BE2C (cell line): Measurements from ENCODE around the gene IL1B. TPM values are rescaled to one million over a fixed set of nuclear protein-coding genes. Genes with fewer than 3 reads are reported as not detected.
A peak's percentile ranks its signal among the peaks of the same experiment; 100 is the strongest.

ENCODE experiments used
- DNase-seq: peaks from one replicate; pipeline ENCODE4 v3.0.0-alpha.2; 2020
- H3K27me3 ChIP-seq: fragments of 250-450 bp; sonication (Bioruptor Pico); 2 replicates; pipeline ENCODE4 v1.5.1; 2020; ENCODE audit warnings: mild to moderate bottlenecking
- H3K36me3 ChIP-seq: fragments of 250-450 bp; sonication (Bioruptor Pico); 2 replicates; pipeline ENCODE4 v1.5.1; 2020; ENCODE audit warnings: mild to moderate bottlenecking
- H3K4me1 ChIP-seq: fragments of 250-450 bp; sonication (Bioruptor Pico); 2 replicates; pipeline ENCODE4 v1.5.1; 2020
- H3K4me3 ChIP-seq: 2 replicates; pipeline ENCODE4 v1.5.1; 2011; ENCODE audit warnings: low read depth, low read length
- H3K9me3 ChIP-seq: fragments of 250-450 bp; sonication (Bioruptor Pico); 2 replicates; pipeline ENCODE4 v1.5.1; 2020
- polyA plus RNA-seq: library from polyadenylated mRNA; unstranded; fragments of >200 nt; gene quantifications from one replicate; pipeline ENCODE4 v1.2.1, GENCODE V29; 2012; ENCODE audit warnings: low read depth, missing spikeins; ENCODE audit not compliant: insufficient read length, insufficient read depth
- TF ChIP-seq, protein P1 (sequence below): IDR thresholded peaks from 2 replicates; pipeline ENCODE4 v1.5.1; 2012; ENCODE audit warnings: mild to moderate bottlenecking, low read depth, low read length

IL1B gene
- polyA plus RNA-seq, result not detected

DNA sequence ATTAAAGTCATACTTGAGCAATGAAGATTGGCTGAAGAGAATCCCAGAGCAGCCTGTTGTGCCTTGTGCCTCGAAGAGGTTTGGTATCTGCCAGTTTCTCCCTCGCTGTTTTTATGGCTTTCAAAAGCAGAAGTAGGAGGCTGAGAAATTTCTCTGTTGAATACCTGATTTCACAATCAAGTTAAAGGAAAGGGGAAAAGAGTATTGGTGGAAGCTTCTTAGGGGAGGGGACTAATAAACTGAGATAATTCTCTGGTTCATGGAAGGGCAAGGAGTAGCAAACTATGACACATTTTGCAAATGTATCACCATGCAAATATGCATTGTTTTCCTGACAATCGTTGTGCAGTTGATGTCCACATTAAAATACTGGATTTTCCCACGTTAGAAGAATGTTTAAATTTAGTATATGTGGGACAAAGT, at the start of gene IL1B:
IL1B (minus strand) TSS at position 85 of the 423 bp plus-strand sequence. CDS start 550 bp downstream, outside the sequence.
- Histone ChIP-seq H3K36me3 (no peaks in the 10 kb centered on the region), H3K4me1 (no peaks in the 10 kb centered on the region), H3K4me3 (no peak within 1 kb of the TSS), H3K9me3 (no peaks in the 10 kb centered on the region), H3K27me3 (no peaks in the 10 kb centered on the region)
- no peak for DNase-seq
- TF ChIP-seq, protein P1, sequence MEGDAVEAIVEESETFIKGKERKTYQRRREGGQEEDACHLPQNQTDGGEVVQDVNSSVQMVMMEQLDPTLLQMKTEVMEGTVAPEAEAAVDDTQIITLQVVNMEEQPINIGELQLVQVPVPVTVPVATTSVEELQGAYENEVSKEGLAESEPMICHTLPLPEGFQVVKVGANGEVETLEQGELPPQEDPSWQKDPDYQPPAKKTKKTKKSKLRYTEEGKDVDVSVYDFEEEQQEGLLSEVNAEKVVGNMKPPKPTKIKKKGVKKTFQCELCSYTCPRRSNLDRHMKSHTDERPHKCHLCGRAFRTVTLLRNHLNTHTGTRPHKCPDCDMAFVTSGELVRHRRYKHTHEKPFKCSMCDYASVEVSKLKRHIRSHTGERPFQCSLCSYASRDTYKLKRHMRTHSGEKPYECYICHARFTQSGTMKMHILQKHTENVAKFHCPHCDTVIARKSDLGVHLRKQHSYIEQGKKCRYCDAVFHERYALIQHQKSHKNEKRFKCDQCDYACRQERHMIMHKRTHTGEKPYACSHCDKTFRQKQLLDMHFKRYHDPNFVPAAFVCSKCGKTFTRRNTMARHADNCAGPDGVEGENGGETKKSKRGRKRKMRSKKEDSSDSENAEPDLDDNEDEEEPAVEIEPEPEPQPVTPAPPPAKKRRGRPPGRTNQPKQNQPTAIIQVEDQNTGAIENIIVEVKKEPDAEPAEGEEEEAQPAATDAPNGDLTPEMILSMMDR, result no peak

- Histone ChIP-seq H3K9me3 (no peaks in the 10 kb centered on the region), H3K4me3 (no peak overlapping the region), H3K27me3 (no peaks in the 10 kb centered on the region), H3K4me1 (no peaks in the 10 kb centered on the region), H3K36me3 (no peaks in the 10 kb centered on the region)
- TF ChIP-seq, protein P1, result no peak
- DNase-seq, result no peak
These were observed 49.7 kb upstream of the IL1B start for GRCh38 chr2:112886291-112886690.

DNA sequence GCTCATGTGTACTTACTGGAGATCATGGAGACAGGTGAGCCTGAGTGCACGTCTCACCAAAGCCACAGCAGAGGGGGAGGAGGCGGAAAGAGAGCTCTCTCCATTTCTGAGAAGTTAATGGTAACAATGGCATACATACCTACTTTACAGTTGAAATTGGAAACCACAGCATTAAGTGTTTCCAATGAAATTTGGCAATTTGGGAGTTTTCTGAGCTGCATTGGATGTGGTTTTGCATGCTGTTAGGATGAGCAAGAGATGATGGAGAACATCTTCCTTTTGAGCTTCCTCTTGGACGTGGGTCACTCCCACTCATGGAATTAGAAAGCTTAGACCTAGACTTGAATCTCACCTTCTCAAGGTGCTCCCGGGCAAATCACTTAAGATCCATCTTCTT, 48.9 kb upstream of the IL1B start:
- no peaks in the 10 kb centered on the region for H3K9me3 ChIP-seq
- no peak for DNase-seq
- H3K4me3 ChIP-seq, result no peak overlapping the region
- H3K4me1 ChIP-seq, result no peaks in the 10 kb centered on the region
- TF ChIP-seq, protein P1, result no peak
- H3K27me3 ChIP-seq, result no peaks in the 10 kb centered on the region
- no peaks in the 10 kb centered on the region for H3K36me3 ChIP-seq

DNA sequence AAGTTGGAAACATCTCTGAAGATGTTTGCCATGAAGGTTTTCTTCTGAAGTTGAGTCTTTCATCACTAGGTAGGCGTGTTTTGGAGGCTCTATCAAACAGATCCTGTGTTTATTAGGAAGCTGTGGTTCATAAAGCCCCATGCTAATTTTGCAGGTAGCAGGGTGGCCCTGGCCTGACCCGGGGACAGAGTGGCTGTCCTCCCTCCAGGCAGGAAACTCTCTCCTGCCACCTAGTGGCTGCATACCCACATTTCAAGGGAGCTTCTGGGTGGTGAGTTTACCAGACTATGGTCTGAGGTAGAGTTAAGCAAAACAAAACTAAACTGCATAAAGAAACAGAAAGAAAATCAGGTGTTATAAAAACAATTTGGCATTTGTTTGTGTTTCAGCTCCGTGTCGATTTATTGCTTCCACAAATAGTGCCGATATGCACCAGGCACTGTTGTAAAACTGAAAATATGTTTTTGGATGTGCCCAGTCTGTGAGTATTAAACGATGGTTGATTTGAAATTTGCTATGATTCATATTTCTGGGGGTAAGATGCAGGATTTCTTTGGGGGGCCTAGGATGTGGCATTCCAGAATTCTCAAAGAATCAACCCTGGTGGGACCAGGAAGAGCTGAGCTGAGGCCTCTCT, 48.4 kb upstream of the IL1B start:
- DNase-seq, result peak; percentile 39
- no peaks in the 10 kb centered on the region for H3K27me3 ChIP-seq
- no peak overlapping the region for H3K4me3 ChIP-seq
- TF ChIP-seq, protein P1, result peak; percentile 76
- H3K4me1 ChIP-seq, result no peaks in the 10 kb centered on the region
- H3K36me3 ChIP-seq, result no peaks in the 10 kb centered on the region
- no peaks in the 10 kb centered on the region for H3K9me3 ChIP-seq

DNA sequence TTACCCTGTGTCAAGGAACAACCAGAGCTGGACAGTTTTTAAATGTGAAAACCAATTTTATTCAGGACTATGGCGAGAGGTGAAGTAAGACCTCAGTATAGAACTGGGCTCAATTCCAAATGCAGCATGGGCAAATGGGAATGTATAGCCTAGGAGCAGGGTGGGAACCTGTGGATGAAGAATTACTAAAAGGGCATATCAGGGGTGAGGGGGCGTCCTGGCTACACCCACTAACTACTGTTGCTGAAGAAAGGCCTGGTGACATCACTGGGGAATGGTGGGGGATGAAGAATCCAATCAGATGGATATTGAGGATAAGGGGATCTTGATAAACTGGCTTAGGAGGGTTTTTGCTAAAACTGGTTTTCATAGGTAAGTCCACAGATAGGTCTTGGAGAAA, 47.1 kb upstream of the IL1B start:
- TF ChIP-seq, protein P1, result no peak
- H3K4me3 ChIP-seq, result no peak overlapping the region
- DNase-seq, result no peak
- no peaks in the 10 kb centered on the region for H3K36me3 ChIP-seq
- no peaks in the 10 kb centered on the region for H3K4me1 ChIP-seq
- no peaks in the 10 kb centered on the region for H3K27me3 ChIP-seq
- no peaks in the 10 kb centered on the region for H3K9me3 ChIP-seq

DNA sequence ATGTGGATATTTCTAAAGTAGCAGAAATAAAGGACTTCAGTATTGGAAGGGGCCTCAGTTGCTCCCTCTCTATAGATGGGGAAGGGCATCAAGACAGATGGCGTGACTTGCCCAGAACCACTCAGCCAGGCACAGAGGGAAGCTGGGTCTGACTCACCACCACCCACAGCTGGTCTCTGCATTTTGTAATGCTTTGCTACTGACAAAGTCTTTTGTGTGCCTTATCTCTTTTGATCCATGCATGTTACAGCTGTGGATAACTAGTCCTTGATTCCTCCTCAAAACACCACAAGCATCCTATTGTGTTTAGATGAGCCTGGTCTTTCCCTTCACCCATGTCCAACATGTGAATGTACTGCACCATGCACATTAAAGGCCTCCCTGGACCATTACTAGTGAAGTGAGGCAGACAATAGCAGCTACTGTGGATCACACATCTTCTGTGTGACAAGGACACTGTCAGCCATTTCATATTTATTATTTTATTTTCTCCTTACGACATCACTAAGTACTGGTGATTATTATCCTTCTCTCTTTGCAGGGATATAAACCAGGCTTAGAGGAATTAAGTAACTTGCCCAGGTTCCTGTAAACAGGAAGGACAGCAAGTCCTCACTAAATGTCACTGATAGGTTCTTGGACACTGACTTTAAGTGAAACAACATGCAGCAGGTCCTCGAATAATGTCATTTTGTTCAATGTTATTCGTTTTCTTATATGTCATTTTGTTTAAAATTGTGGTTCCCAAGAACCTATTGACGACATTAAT, 44.8 kb upstream of the IL1B start:
- no peaks in the 10 kb centered on the region for H3K9me3 ChIP-seq
- TF ChIP-seq, protein P1, result no peak
- no peak overlapping the region for H3K4me3 ChIP-seq
- no peaks in the 10 kb centered on the region for H3K4me1 ChIP-seq
- no peaks in the 10 kb centered on the region for H3K36me3 ChIP-seq
- no peak for DNase-seq
- no peaks in the 10 kb centered on the region for H3K27me3 ChIP-seq
